Inferior parietal cortex (tissue), 1 donor: ENCODE measurements around the gene CEP95.
A peak's percentile ranks its signal among the peaks of the same experiment; 100 is the strongest.
"Not testable (repeated sequence)": the region's sequence is repeated elsewhere in the genome, so short reads cannot be mapped to it uniquely, and the experiment has no call there.

Source experiments
- DNase-seq: peaks from one replicate; pipeline ENCODE4 v3.0.0-alpha.2; 2016; ENCODE audit errors: extremely low spot score

Gene CEP95

GRCh38 chr17:64506576-64507412, at the start of gene CEP95:
TSS of gene CEP95 (plus strand) at chr17:64506977. CDS start at chr17:64507098, 121 bp downstream.
- peak; percentile 93 for DNase-seq

- DNase-seq, result no peak
Measured at GRCh38 chr17:64457156-64457555, 49.6 kb upstream of the CEP95 start.

DNA sequence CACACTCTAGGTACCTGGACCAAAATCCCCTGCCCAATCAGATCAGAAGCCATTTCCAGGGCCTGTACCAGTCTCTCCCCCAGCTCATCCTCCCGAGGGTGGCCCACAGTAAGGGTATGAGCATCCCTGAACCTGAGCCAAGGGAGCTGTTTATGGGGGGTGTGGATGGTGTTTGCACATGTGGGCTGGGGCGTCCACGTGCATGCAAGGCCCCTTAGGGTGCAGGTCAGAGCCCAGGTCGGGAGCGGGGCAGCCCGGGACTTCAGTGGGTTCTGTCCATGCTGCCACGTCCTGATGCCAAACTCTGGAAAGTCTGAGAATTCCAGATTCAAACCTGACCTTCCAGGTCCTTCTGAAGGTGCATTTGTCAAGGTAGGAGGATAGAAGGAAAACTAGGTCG, 48.0 kb upstream of the CEP95 start:
- DNase-seq, result no peak

DNA sequence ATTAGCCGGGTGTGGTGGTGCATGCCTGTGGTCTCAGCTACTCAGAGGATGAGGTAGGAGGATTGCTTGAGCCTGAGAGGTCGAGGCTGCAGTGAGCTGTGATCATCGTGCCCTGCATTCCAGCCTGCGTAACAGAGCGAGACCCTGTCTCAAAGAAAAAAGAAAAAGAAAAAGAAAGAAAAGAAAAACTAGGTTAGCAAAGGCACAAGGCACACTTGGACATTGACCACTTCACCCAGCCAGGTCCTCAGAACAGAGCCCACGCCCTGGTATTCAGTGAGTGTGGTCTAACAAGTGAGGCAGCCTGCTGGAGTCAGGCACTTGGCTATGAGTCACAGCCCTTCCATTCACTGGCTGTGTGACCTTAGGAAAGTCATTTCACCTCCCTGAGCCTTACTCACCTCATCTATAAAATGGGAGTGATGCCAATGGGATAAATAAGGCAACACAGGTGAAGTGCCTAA, 47.5 kb upstream of the CEP95 start:
- no peak for DNase-seq

DNA sequence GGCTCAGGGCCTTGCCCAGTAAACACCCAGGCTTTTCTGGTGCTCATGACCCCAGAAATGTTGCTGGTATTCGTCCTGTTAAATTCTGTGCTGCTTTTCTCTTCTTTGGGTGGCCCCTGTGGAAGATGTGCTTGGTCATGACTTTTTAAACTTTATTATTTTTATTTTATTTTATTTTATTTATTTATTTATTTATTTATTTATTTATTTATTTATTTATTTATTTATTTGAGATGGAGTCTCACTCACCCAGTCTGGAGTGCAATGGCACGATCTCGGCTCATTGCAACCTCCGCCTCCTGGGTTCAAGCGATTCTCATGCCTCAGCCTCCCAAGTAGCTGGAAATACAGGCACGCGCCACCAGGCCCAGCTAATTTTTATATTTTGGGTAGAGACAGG, 47.0 kb upstream of the CEP95 start:
- not testable (repeated sequence) for DNase-seq

- no peak for DNase-seq
Measured at GRCh38 chr17:64460955-64461354, 45.8 kb upstream of the CEP95 start.

DNA sequence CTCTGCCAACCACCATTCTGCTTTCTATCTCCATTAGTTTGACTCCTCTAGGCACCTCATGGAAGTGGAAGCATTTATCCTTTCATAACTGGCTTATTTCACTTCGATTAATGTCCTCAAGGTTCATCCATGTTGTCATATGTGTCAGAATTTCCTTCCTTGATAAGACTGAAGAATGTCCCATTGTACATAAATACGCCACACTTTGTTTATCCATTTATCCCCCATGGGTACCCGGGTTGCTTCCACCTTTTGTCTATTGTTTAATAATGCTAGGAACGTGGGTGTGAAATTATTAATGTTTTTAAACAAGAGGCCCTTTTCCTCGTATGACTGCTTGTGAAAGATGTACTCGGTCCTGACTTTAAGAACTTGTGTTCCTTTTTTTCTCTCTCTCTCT, 45.0 kb upstream of the CEP95 start:
- DNase-seq, result no peak

DNA sequence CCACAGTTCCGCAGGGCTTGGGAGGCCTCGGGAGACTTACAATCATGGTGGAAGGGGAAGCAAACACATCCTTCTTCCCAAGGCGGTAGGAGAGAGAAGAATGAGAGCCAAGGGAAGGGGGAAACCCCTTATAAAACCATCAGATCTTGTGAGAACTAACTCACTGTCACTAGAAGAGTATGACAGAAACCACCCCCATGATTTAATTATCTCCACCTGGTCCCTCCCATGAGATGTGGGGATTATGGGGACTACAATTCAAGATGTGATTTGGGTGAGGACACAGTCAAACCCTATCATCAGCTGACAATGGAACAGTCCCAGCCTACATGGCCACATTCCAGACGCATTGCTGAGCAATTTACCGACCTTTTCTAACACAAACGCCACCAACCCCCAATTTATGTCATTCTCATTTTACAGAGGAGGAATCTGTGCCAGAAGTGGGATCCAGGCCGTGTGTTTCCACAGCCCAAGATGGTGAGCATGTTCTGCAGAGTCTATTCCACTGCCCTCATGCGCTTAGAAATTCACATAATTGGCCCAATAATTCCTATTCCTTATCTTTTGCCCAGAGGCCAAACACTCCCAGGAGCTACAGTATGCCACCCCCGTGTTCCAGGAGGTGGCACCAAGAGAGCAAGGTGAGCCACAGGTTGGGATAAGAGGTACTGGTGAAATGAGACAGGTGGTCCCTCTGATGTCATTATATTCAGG, 40.6 kb upstream of the CEP95 start:
- DNase-seq, result no peak

- not testable (repeated sequence) for DNase-seq
Measured at GRCh38 chr17:64466834-64467233, 39.9 kb upstream of the CEP95 start.

DNA sequence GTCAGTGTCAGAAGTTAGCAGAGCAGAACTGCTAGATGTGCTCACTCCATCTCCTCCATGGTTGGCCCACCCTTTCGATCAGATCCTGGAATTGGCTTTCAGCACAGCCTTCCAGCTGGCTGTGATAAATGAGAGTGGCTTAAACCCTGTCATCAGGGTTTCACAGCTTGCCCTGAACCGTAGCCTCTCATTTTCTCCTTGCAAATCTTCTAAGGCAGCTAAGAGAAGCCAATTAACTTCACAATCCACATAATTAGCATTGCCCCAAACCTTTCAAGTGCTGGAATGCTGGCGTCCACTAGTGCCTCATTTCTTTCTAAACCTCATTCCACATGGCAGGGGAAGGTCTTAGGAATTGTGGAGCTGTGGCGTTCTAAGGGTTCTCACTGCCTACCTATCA, 36.2 kb upstream of the CEP95 start:
- no peak for DNase-seq

- no peak for DNase-seq
Measured at GRCh38 chr17:64471440-64471839, 35.3 kb upstream of the CEP95 start.

GRCh38 chr17:64472564-64472963, 34.2 kb upstream of the CEP95 start:
- DNase-seq, result no peak

GRCh38 chr17:64477849-64478248, 28.9 kb upstream of the CEP95 start:
- no peak for DNase-seq

GRCh38 chr17:64480951-64481350, 25.8 kb upstream of the CEP95 start:
- DNase-seq, result no peak

- DNase-seq, result no peak
Measured at GRCh38 chr17:64484380-64484779, 22.4 kb upstream of the CEP95 start.

- no peak for DNase-seq
Measured at GRCh38 chr17:64488301-64488700, 18.5 kb upstream of the CEP95 start.

DNA sequence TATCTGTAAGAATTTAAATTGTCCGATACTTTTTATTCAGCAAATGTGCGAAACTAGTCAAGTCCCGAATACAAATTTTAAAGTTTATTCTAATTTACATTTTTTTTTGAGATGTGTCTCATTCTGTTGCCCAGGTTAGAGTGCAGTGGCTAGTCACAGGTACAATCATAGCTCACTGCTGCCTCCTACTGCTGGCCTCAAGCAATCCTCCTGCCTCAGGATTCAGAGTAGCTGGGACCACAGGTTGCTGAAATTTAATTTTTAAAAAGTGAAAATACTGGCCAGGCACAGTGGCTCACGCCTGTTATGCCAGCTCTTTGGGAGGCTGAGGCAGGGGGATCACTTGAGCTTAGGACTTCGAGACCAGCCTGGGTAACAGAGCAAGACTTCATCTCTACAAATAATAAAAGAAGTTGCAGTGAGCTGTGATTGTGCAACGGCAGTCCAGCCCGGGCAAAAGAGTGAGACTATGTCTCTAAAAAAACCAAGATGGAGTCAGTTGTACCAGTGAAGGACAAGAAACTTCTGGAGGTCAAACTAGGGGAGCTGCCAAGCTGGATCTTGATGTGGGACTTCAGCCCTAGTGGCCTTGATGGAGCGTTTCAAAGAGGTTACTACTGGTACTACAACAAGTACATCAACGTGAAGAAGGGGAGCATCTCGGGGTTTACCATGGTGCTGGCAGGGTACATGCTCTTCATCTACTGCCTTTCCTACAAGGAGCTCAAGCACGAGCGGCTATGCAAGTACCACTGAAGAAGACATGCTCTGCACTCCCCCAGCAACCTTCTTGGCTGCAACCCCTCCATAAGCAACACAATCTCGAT, 15.5 kb upstream of the CEP95 start:
- DNase-seq, result no peak

GRCh38 chr17:64491994-64492393, 14.8 kb upstream of the CEP95 start:
- DNase-seq, result no peak

DNA sequence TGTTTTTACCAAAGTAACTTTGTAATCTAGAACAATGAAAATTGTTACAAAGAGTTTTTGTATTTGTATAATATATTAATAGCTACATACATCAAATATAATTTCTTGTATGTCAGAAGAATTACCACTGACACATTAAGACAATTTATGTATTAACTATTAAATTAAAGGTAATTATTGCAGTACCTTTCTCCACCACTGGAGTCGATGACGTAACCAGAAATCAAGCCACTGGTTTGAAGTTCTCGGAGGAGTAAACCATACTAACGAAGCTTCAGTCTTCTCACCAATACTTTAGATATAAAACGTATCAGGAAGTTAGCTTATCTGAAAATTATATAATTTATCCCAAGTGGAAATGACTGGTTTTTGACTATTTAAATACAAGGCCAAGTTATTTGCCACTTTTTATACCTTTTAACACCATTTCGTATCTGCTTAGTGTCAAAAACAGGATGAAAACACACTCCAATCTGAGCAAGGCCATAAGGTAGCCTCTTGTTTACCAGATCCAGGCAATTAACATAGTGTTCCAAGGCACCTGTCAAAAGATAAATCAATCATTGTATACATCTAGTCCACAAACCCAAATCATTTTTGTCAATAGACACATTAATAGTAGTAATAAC, 14.2 kb upstream of the CEP95 start:
- no peak for DNase-seq

GRCh38 chr17:64494121-64494520, 12.7 kb upstream of the CEP95 start:
- DNase-seq, result no peak

- not testable (repeated sequence) for DNase-seq
Measured at GRCh38 chr17:64495300-64495699, 11.5 kb upstream of the CEP95 start.

GRCh38 chr17:64496348-64496785, 10.4 kb upstream of the CEP95 start:
- DNase-seq, result no peak
